Progenitor cell of endocrine pancreas (in vitro differentiated cells): ENCODE results near the gene CLEC16A. TPM values are rescaled to one million over a fixed set of nuclear protein-coding genes. Genes with fewer than 3 reads are reported as not detected.

Source experiments
- DNase-seq: peaks from one replicate; pipeline ENCODE4 v3.0.0; 2021; ENCODE audit warnings: low spot score; ENCODE audit not compliant: unreplicated experiment
- H3K27ac Mint-ChIP-seq: 2 replicates; pipeline ENCODE4 v1.8.0; 2021; ENCODE audit warnings: mild to moderate bottlenecking, moderate library complexity, mixed read lengths
- H3K27me3 Mint-ChIP-seq: 2 replicates; pipeline ENCODE4 v1.8.0; 2021; ENCODE audit warnings: mixed read lengths
- H3K36me3 Mint-ChIP-seq: 2 replicates; pipeline ENCODE4 v1.8.0; 2022; ENCODE audit warnings: mixed read lengths; ENCODE audit not compliant: insufficient read depth
- H3K4me1 Mint-ChIP-seq: 2 replicates; pipeline ENCODE4 v1.8.0; 2021; ENCODE audit warnings: low read depth, mixed read lengths
- H3K4me3 Mint-ChIP-seq: 2 replicates; pipeline ENCODE4 v1.8.0; 2021; ENCODE audit warnings: low read depth, mild to moderate bottlenecking, moderate library complexity, mixed read lengths
- H3K9me3 Mint-ChIP-seq: 2 replicates; pipeline ENCODE4 v1.8.0; 2021; ENCODE audit warnings: low read depth, mixed read lengths
- CTCF ChIP-seq: fragments of 200-600 bp; sonication (generic); IDR thresholded peaks from one replicate; pipeline ENCODE4 v1.5.0; 2021; ENCODE audit warnings: antibody characterized with exemption, mild to moderate bottlenecking; ENCODE audit not compliant: unreplicated experiment
- total RNA-seq: library from RNA; stranded (reverse); gene quantifications from 2 replicates; pipeline ENCODE4 v1.2.1, GENCODE V29; 2021

Gene CLEC16A
- total RNA-seq, 1 donor from 2014 or later = 34.3 TPM

GRCh38 chr16:11208916-11209665, 264.7 kb downstream of the CLEC16A start:
- H3K27ac Mint-ChIP-seq = no peak overlapping the region
- H3K4me1 Mint-ChIP-seq = no peaks in the 10 kb centered on the region
- TF ChIP-seq CTCF = no peak
- no peak for DNase-seq
- peaks cover 10% of the 10 kb centered on the region for H3K27me3 Mint-ChIP-seq
- H3K36me3 Mint-ChIP-seq = no peaks in the 10 kb centered on the region
- no peaks in the 10 kb centered on the region for H3K9me3 Mint-ChIP-seq
- H3K4me3 Mint-ChIP-seq = no peak overlapping the region

GRCh38 chr16:11210260-11210659, 265.9 kb downstream of the CLEC16A start:
- H3K4me3 Mint-ChIP-seq = no peak overlapping the region
- no peaks in the 10 kb centered on the region for H3K4me1 Mint-ChIP-seq
- no peak for DNase-seq
- no peak for TF ChIP-seq CTCF
- no peaks in the 10 kb centered on the region for H3K36me3 Mint-ChIP-seq
- H3K9me3 Mint-ChIP-seq = no peaks in the 10 kb centered on the region
- no peak overlapping the region for H3K27ac Mint-ChIP-seq
- H3K27me3 Mint-ChIP-seq = peaks cover 10% of the 10 kb centered on the region

- no peak overlapping the region for H3K27ac Mint-ChIP-seq
These were observed 267.0 kb downstream of the CLEC16A start for GRCh38 chr16:11211061-11211976.

GRCh38 chr16:11211977-11212797, 267.8 kb downstream of the CLEC16A start:
- H3K4me3 Mint-ChIP-seq = no peak overlapping the region
- H3K9me3 Mint-ChIP-seq = peaks cover 6% of the 10 kb centered on the region
- H3K27me3 Mint-ChIP-seq = peaks cover 10% of the 10 kb centered on the region
- no peak for TF ChIP-seq CTCF
- no peak for DNase-seq
- H3K4me1 Mint-ChIP-seq = no peaks in the 10 kb centered on the region
- H3K36me3 Mint-ChIP-seq = no peaks in the 10 kb centered on the region
- H3K27ac Mint-ChIP-seq = no peak overlapping the region

More at GRCh38 chr16:11211061-11211976, 267.0 kb downstream of the CLEC16A start:
- Mint-ChIP-seq H3K9me3 (peaks cover 5% of the 10 kb centered on the region), H3K4me1 (no peaks in the 10 kb centered on the region), H3K4me3 (no peak overlapping the region), H3K27me3 (peaks cover 10% of the 10 kb centered on the region), H3K36me3 (no peaks in the 10 kb centered on the region)
- DNase-seq = no peak
- no peak for TF ChIP-seq CTCF

GRCh38 chr16:11212798-11213196, 268.4 kb downstream of the CLEC16A start:
- Mint-ChIP-seq H3K36me3 (no peaks in the 10 kb centered on the region), H3K9me3 (peaks cover 9% of the 10 kb centered on the region), H3K27me3 (peaks cover 10% of the 10 kb centered on the region), H3K4me3 (no peak overlapping the region), H3K27ac (no peak overlapping the region), H3K4me1 (no peaks in the 10 kb centered on the region)
- no peak for DNase-seq
- TF ChIP-seq CTCF = no peak
